ENCODE results near the gene CHMP2B. TPM values are rescaled to one million over a fixed set of nuclear protein-coding genes. Genes with fewer than 3 reads are reported as not detected.

Gene CHMP2B
- total RNA-seq, 6 donors from 2014 or later, result 15.7 to 56.3 (median 38.9) TPM

DNA sequence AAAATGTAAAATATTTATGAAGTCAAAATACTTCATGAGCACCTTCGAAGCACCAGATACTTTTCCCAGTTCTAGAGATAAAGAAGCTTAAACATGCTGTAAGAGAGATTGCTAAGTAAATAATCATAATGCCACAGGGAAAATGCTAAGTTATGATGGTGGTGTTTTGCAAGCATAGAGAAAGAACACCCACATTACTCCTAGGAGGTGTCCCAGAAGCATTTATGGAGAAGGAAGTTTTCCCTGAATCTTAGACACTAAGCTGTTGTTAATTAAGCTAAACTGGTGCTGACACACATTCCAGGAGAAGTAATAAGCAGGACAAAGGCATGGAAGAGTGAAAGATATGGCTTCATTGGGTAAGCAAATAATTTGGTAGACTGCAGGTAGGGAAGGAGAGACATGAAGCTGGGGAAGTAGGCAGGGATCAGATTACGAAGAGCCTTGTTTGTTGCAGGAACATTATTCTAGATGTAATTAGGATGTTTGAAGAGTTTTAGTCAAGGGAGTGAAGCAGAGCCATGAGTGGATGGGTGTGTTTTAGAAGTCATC lies 40.4 kb upstream of the CHMP2B start:
- Histone ChIP-seq H3K4me3 (no peak overlapping the region), H3K36me3 (no peaks in the 10 kb centered on the region), H3K27me3 (no peaks in the 10 kb centered on the region), H3K9me3 (no peaks in the 10 kb centered on the region), H3K4me1 (no peaks in the 10 kb centered on the region), H3K27ac (no peak overlapping the region)
- ATAC-seq (ENCODE audit: low FRiP score in 2 of 2), result no peak
- 67 to 85% methylated on average over 2 of the region's 2 CpGs for WGBS, 2 donors
- DNase-seq, result no peak
- TF ChIP-seq POLR2AphosphoS5 (IDR thresholded peaks at IDR 0.05) (no peak), EP300 (IDR thresholded peaks at IDR 0.05) (no peak), POLR2A (IDR thresholded peaks at IDR 0.05) (no peak)
- TF ChIP-seq, protein P1, sequence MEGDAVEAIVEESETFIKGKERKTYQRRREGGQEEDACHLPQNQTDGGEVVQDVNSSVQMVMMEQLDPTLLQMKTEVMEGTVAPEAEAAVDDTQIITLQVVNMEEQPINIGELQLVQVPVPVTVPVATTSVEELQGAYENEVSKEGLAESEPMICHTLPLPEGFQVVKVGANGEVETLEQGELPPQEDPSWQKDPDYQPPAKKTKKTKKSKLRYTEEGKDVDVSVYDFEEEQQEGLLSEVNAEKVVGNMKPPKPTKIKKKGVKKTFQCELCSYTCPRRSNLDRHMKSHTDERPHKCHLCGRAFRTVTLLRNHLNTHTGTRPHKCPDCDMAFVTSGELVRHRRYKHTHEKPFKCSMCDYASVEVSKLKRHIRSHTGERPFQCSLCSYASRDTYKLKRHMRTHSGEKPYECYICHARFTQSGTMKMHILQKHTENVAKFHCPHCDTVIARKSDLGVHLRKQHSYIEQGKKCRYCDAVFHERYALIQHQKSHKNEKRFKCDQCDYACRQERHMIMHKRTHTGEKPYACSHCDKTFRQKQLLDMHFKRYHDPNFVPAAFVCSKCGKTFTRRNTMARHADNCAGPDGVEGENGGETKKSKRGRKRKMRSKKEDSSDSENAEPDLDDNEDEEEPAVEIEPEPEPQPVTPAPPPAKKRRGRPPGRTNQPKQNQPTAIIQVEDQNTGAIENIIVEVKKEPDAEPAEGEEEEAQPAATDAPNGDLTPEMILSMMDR (IDR thresholded peaks at IDR 0.05), result no peak

DNA sequence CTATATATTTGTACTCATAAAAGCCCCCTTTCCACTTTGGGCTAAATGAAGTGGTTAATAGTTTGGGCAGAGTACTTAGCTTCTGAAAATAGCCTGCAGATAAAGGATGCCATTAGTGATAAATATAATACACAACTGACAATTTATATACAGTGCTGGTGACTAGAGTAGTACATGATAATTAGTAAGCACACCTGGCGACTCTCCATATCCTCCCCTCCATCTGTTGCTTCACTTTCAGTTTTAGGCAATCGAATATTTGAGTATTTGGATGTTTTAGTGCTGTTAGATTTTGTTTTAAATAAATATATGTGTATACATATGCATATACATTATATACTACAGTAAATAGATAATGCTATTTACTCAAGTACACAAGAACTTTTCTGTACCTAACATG lies 35.9 kb upstream of the CHMP2B start:
- Histone ChIP-seq H3K36me3 (no peaks in the 10 kb centered on the region), H3K27ac (no peak overlapping the region), H3K4me1 (no peaks in the 10 kb centered on the region), H3K27me3 (no peaks in the 10 kb centered on the region), H3K4me3 (no peak overlapping the region), H3K9me3 (no peaks in the 10 kb centered on the region)
- ATAC-seq (ENCODE audit: low FRiP score in 2 of 2), result no peak
- TF ChIP-seq, protein P1 (IDR thresholded peaks at IDR 0.05), result no peak
- TF ChIP-seq POLR2A (IDR thresholded peaks at IDR 0.05) (no peak), EP300 (IDR thresholded peaks at IDR 0.05) (no peak), POLR2AphosphoS5 (IDR thresholded peaks at IDR 0.05) (no peak)
- DNase-seq, result no peak
- 56 to 66% methylated on average over 2 of the region's 2 CpGs for WGBS, 2 donors

- DNase-seq (no peak), ATAC-seq (ENCODE audit: low FRiP score in 2 of 2) (no peak)
- H3K4me1 ChIP-seq, result no peaks in the 10 kb centered on the region
- H3K4me3 ChIP-seq, result no peak overlapping the region
- H3K27me3 ChIP-seq, result no peaks in the 10 kb centered on the region
- no peak for TF ChIP-seq POLR2A (IDR thresholded peaks at IDR 0.05)
- TF ChIP-seq POLR2AphosphoS5 (IDR thresholded peaks at IDR 0.05), result no peak
- no peaks in the 10 kb centered on the region for H3K9me3 ChIP-seq
- H3K36me3 ChIP-seq, result no peaks in the 10 kb centered on the region
- no peak overlapping the region for H3K27ac ChIP-seq
Observed at GRCh38 chr3:87191641-87192040, 35.5 kb upstream of the CHMP2B start.

- DNase-seq (no peak), ATAC-seq (ENCODE audit: low FRiP score in 2 of 2) (no peak)
- Histone ChIP-seq H3K27ac (no peak overlapping the region), H3K36me3 (no peaks in the 10 kb centered on the region), H3K9me3 (no peaks in the 10 kb centered on the region), H3K4me3 (no peak overlapping the region), H3K27me3 (no peaks in the 10 kb centered on the region), H3K4me1 (no peaks in the 10 kb centered on the region)
- TF ChIP-seq, protein P1 (IDR thresholded peaks at IDR 0.05), result no peak
- TF ChIP-seq EP300 (IDR thresholded peaks at IDR 0.05) (no peak), POLR2A (IDR thresholded peaks at IDR 0.05) (no peak), POLR2AphosphoS5 (IDR thresholded peaks at IDR 0.05) (no peak)
- 28 to 56% methylated on average over 1 of the region's 1 CpG for WGBS, 2 donors
Observed at GRCh38 chr3:87196879-87197278, 30.2 kb upstream of the CHMP2B start.

- Histone ChIP-seq H3K36me3 (no peaks in the 10 kb centered on the region), H3K9me3 (no peaks in the 10 kb centered on the region), H3K27ac (no peak overlapping the region), H3K4me3 (no peak overlapping the region), H3K27me3 (no peaks in the 10 kb centered on the region), H3K4me1 (no peaks in the 10 kb centered on the region)
- ATAC-seq (ENCODE audit: low FRiP score in 2 of 2) (no peak), DNase-seq (no peak)
- TF ChIP-seq EP300 (IDR thresholded peaks at IDR 0.05) (no peak), POLR2AphosphoS5 (IDR thresholded peaks at IDR 0.05) (no peak), POLR2A (IDR thresholded peaks at IDR 0.05) (no peak)
- TF ChIP-seq, protein P1 (IDR thresholded peaks at IDR 0.05), result no peak
- WGBS, 2 donors, result 68 to 78% methylated on average over 4 of the region's 4 CpGs
Observed at GRCh38 chr3:87197531-87197930, 29.6 kb upstream of the CHMP2B start.

Measured in upper lobe of left lung (tissue), 6 donors.